ENCODE data around the gene MYBPC2.
A peak's percentile ranks its signal among the peaks of the same experiment; 100 is the strongest.
"Not testable (repeated sequence)": the region's sequence is repeated elsewhere in the genome, so short reads cannot be mapped to it uniquely, and the experiment has no call there.

MYBPC2 gene

DNA sequence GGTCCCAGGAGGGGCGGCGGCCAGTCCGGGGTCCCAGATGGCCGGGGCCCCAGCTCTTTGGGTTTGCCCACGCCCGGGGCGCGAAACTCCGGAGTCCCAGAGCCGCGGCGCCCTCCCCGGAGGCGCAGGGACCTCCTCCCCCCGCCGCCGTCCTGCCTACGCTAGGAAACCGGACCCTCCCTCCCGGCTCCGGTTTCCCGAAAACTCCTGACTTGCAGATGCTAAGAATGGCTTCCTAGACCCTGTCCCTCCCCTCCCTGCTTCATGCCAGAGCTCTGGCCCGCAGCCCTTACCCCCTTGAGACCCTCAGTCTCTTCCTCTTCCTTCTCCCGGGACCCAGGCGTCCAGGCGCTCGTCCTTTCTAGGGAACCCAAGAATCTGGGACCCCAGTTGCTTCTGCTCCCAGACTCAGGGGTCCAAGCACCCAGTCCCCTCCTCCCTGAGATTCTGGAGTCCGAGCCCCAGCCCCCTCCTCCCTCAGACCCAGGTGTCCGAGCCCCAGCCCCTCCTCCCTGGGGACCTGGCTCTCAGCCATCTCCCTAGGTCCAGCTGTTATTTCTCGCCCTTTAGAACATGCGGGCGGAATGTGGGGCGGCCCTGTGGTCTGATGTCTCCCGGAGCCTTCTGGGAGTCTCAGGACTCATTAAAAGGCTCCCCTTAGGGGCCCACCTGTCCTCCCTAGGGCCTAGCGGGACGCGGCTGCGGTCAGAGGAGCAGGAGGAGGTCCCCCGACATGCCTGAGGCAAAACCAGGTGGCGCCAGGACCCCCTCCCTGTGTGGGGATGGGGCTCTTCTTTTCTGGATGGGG is at the start of gene MYBPC2:
Gene MYBPC2, plus strand, starts transcription at position 672 of the 808 bp plus-strand sequence. Its CDS starts 62 bp downstream, at position 734.
- DNase-seq = no peak

GRCh38 chr19:50383001-50383851 is 49.5 kb upstream of the MYBPC2 start:
- DNase-seq = no peak

GRCh38 chr19:50383852-50384684 is 48.6 kb upstream of the MYBPC2 start, which contains the start of gene POLD1:
Gene POLD1, plus strand, starts transcription at chr19:50384347. Its CDS starts 14,505 bp downstream, at chr19:50398852.
- DNase-seq = peak; percentile 99

- DNase-seq = peak; percentile 55
Measured at GRCh38 chr19:50384685-50385535, 47.8 kb upstream of the MYBPC2 start.

DNA sequence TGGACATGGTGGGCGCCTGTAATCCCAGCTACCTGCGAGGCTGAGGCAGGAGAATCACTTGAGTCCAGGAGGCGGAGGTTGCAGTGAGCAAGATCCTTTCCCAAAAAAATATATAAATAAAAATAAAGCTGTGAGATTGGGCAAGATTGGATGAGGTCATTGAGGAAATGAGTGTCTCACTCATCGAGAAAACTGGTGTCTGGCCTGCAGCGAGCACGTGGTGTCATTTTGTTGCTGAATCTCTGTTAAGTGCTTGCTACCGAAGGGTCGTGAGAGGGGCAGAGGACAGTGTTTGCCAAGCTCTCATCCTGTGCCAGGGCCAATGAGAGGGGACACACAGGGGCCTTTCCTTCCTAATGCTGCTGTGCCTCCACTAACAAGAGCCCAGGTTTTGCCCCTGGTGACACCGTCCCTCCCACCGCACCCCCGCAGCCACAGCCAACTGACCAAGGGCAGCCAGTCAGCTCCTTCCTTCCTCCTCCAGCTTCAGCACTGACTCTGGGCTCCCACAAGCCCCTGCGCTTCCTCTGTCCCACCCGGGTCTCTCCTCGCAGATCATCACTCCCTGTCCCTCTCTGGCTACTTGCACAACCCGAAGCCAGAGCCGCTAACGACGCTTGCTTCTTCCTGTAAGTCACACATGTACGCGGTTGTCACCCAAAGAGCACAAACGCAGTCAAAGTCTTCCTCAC is 45.4 kb upstream of the MYBPC2 start:
- no peak for DNase-seq

- no peak for DNase-seq
Measured at GRCh38 chr19:50387868-50388245, 44.8 kb upstream of the MYBPC2 start.

GRCh38 chr19:50390295-50390694 is 42.4 kb upstream of the MYBPC2 start:
- not testable (repeated sequence) for DNase-seq

- DNase-seq = not testable (repeated sequence)
Measured at GRCh38 chr19:50390952-50391351, 41.7 kb upstream of the MYBPC2 start.

GRCh38 chr19:50392759-50393158 is 39.9 kb upstream of the MYBPC2 start:
- no peak for DNase-seq

DNA sequence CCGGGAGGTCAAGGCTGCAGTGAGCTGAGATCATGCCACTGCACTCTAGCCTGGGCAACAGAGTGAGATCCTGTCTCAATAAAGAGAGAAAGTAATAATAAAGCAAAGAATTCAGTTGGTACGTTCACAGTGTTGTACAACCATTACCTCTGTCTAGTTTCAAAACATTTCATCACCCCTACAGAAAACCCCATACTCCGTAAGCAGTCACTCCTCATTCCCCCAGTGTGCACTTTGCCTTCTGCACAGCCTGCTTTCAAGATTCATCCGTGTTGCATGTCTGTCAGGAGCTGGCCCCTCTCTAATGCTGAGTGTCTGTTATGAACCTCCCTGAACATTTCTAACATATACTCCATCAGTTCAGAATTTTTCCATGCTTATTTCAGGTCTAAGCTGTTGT is 39.1 kb upstream of the MYBPC2 start:
- no peak for DNase-seq

GRCh38 chr19:50394017-50394416 is 38.7 kb upstream of the MYBPC2 start:
- DNase-seq = no peak

DNA sequence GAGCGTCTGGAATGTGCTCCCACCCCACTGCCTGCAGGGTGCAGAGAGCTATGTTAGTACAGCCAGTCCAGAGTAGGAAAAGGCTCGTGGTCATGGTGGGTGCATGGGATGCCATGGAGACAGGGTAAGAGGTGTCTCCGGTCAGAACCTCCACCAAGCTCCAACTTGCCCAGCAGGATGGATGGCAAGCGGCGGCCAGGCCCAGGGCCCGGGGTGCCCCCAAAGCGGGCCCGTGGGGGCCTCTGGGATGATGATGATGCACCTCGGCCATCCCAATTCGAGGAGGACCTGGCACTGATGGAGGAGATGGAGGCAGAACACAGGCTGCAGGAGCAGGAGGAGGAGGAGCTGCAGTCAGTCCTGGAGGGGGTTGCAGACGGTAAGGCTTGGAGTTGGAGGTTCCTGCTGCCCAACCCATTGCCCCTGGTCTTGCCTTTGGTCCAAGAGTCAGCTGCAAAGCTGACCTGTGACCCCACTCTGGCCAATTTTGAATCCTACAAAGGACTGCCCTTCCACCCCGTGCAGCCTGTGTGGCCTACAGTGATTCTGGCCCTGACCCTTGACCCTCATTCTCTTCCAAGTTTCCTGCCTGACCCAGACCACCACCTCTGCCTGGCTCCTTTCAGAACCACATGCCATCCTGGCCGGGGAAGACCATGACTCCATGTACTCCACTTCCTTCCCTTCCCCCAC is 33.9 kb upstream of the MYBPC2 start:
- DNase-seq = no peak

DNA sequence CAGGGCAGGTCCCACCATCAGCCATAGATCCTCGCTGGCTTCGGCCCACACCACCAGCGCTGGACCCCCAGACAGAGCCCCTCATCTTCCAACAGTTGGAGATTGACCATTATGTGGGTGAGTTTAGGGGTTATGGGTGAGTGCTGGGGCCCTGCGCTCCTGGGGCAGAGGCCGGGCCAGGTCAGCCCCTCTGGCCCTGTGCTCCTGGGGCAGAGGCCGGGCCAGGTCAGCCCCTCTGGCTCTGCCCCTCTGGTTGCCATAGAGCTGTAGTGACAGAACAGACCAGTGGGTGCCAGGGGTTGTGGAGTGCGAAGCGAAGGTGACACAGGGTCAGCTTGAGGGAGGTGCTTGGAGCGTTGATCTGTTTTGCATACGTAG is 33.3 kb upstream of the MYBPC2 start:
- DNase-seq = no peak

GRCh38 chr19:50401605-50402450 is 30.9 kb upstream of the MYBPC2 start:
- no peak for DNase-seq

DNA sequence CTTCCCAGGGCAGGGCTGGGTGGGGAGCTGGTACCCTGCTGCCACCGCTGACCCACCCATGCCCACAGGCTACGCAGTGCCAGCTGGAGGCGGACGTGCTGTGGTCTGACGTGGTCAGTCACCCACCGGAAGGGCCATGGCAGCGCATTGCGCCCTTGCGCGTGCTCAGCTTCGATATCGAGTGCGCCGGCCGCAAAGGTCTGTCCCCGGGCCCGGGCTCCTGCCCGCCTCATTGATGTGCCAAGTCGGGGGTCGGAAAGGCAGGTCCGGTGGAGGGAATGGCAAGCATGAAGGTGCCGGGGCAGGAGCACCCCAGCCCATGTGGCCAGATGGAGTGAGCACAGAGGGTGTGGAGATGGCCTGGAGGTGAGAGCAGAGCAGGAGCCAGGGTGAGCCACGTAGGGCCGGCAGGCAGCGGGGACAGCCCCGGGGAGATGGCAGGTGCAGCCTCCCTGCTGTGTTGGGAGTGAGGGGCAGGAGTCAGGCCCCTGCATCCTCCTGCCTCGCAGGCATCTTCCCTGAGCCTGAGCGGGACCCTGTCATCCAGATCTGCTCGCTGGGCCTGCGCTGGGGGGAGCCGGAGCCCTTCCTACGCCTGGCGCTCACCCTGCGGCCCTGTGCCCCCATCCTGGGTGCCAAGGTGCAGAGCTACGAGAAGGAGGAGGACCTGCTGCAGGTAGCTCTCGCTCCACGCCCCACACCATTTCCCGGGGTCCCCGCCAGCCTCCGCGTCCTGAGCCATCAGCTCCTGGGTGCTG is 30.0 kb upstream of the MYBPC2 start:
- no peak for DNase-seq

DNA sequence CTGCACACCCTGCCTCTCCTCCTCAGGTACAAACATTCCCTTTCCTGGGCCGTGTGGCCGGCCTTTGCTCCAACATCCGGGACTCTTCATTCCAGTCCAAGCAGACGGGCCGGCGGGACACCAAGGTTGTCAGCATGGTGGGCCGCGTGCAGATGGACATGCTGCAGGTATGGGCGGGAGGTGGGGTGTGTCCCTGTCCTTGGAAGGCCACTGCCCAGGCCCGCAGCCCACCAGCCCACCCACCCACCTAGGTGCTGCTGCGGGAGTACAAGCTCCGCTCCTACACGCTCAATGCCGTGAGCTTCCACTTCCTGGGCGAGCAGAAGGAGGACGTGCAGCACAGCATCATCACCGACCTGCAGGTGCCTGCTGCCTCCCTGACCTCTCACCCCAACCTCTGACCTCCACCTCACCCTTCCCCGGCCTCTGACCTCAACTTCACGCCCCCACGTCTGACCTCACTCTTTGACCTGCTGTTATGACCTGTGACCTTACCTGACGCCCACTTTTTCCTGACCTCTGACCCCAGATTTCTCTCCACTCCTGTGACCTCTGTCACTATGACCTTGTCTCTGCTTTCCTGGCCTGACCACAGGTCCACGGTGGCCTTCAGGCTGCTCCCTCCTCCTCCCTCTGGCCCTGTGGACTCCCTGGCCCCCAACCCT is 26.4 kb upstream of the MYBPC2 start:
- no peak for DNase-seq

- DNase-seq = no peak
Measured at GRCh38 chr19:50406829-50407228, 25.9 kb upstream of the MYBPC2 start.

DNA sequence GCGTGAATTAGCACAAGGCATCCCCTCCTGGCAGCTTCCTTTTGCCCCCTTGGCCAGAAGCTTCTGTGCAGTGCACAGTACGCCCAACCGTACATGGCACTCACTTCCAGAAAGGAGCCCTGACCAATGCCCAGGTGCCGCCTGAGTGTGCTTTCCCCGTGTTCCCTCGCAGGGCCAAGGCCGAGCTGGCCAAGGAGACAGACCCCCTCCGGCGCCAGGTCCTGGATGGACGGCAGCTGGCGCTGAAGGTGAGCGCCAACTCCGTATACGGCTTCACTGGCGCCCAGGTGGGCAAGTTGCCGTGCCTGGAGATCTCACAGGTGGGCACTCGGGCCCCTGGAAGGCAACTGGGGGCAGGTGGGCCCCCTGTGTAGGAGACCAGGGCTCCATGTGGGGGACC is 23.3 kb upstream of the MYBPC2 start:
- no peak for DNase-seq
